SK-N-MC (cell line): ENCODE data around the gene DMWD.

Experiments
- EZH2 ChIP-seq: fragments of 200-600 bp; sonication (generic); IDR thresholded peaks from one replicate; pipeline ENCODE4 v1.6.1; 2017; ENCODE audit warnings: antibody characterized with exemption
- POLR2AphosphoS5 ChIP-seq: IDR thresholded peaks from 2 replicates; pipeline ENCODE4 v1.6.1; 2012; ENCODE audit warnings: mild to moderate bottlenecking, low read depth, low read length, borderline replicate concordance

- TF ChIP-seq POLR2AphosphoS5 (no peak), EZH2 (no peak)
Observed at GRCh38 chr19:45739498-45740439, 52.9 kb downstream of the DMWD start.
